ENCODE data around the gene OR51G1.

OR51G1 gene

GRCh38 chr11:4891996-4892640 is 32.0 kb downstream of the OR51G1 start:
- no peak for TF ChIP-seq CTCF (IDR thresholded peaks at IDR 0.05; ENCODE audit: insufficient read depth, low read depth, low read length, missing control alignments)
- DNase-seq (ENCODE audit: low read depth) = no peak
- H3K4me3 ChIP-seq (ENCODE audit: low read depth, low read length) = no peak overlapping the region

GRCh38 chr11:4890279-4890678 is 33.9 kb downstream of the OR51G1 start:
- no peak overlapping the region for H3K4me3 ChIP-seq (ENCODE audit: low read depth, low read length)
- no peak for DNase-seq (ENCODE audit: low read depth)
- no peak for TF ChIP-seq CTCF (IDR thresholded peaks at IDR 0.05; ENCODE audit: insufficient read depth, low read depth, low read length, missing control alignments)

GRCh38 chr11:4887591-4887990 is 36.5 kb downstream of the OR51G1 start:
- no peak for DNase-seq (ENCODE audit: low read depth)
- TF ChIP-seq CTCF (IDR thresholded peaks at IDR 0.05; ENCODE audit: insufficient read depth, low read depth, low read length, missing control alignments) = no peak
- H3K4me3 ChIP-seq (ENCODE audit: low read depth, low read length) = no peak overlapping the region

- H3K4me3 ChIP-seq (ENCODE audit: low read depth, low read length) = no peak overlapping the region
- DNase-seq (ENCODE audit: low read depth) = no peak
- no peak for TF ChIP-seq CTCF (IDR thresholded peaks at IDR 0.05; ENCODE audit: insufficient read depth, low read depth, low read length, missing control alignments)
Observed at GRCh38 chr11:4886186-4886585, 38.0 kb downstream of the OR51G1 start.

GRCh38 chr11:4884361-4884760 is 39.8 kb downstream of the OR51G1 start:
- DNase-seq (ENCODE audit: low read depth) = no peak
- no peak for TF ChIP-seq CTCF (IDR thresholded peaks at IDR 0.05; ENCODE audit: insufficient read depth, low read depth, low read length, missing control alignments)

GRCh38 chr11:4882543-4882942 is 41.6 kb downstream of the OR51G1 start:
- DNase-seq (ENCODE audit: low read depth) = no peak
- no peak overlapping the region for H3K4me3 ChIP-seq (ENCODE audit: low read depth, low read length)
- TF ChIP-seq CTCF (IDR thresholded peaks at IDR 0.05; ENCODE audit: insufficient read depth, low read depth, low read length, missing control alignments) = no peak

More at GRCh38 chr11:4884361-4884760, 39.8 kb downstream of the OR51G1 start:
- no peak overlapping the region for H3K4me3 ChIP-seq (ENCODE audit: low read depth, low read length)

Data from GM12865 (cell line).